ENCODE results near the gene MAN1B1. TPM values are rescaled to one million over a fixed set of nuclear protein-coding genes. Genes with fewer than 3 reads are reported as not detected.

MAN1B1 gene
- total and polyA plus RNA-seq, 2 of the 4 experiments (the other 2 are of a cell fraction) = 28.7 to 55.1 TPM

DNA sequence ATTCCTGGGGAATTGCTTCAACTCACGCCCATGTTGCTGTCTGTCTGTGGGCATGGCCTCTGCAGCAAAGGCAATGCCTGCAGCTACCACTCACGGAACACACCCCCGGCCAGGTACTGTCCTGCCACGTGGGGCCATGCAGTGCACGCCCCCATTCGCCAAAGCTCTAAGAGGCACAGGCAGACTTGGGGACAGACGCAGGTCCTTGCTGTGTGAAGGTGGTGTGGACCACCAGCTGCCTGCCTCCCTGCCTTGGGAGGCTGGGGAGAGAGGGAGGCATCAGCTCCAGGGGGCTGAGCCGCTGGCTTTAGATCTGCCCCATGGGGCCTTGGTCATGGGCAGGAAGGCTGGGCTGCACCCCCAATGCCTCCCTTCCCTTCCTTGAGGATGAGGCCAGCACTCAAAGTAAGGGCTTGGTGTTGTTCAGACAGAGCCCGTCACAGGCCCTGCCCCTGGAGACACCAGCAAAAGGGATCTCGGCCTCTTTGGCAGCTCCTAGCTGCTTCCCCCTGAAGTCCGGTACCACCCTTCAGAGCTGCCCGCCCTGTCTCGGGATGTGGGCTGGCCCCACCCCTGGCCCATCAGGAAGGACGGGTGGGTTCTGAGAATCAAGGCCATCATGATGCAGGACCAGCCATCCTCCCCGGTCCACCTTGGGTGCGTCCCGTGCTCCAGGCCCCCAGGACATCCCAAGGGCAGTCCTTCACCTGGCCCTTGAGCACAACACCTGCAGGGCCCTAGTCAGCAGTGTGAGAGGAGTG, 54.4 kb downstream of the MAN1B1 start:
- Histone ChIP-seq H3K23ac (ENCODE audit: low read depth, low read length) (no peak overlapping the region), H3K9me3 (ENCODE audit: control insufficient read depth, insufficient read depth, low read length) (no peaks in the 10 kb centered on the region), H3K79me1 (ENCODE audit: low read depth in 1 of 2, low read length in 2 of 2) (no peaks in the 10 kb centered on the region), H4K20me1 (ENCODE audit: insufficient read depth, low read length) (no peaks in the 10 kb centered on the region; the same call in 1 of the 2 replicates), H3K18ac (ENCODE audit: low read depth, low read length) (no peak overlapping the region), H3K36me3 (ENCODE audit: control insufficient read depth, insufficient read depth, low read length) (no peaks in the 10 kb centered on the region), H3K4me1 (ENCODE audit: control insufficient read depth, insufficient read depth, low read length) (no peaks in the 10 kb centered on the region; the same call in 1 of the 2 replicates), H2AK9ac (replicated peaks; ENCODE audit: low read depth, low read length, poor library complexity) (no peak overlapping the region), H3K27ac (ENCODE audit: insufficient read depth, low read length) (no peak overlapping the region), H2AK5ac (ENCODE audit: low read depth, low read length) (no peak overlapping the region), H3K4me2 (ENCODE audit: low read depth, low read length) (no peak overlapping the region), H3K9ac (ENCODE audit: low read depth, low read length) (no peak overlapping the region), H4K91ac (ENCODE audit: insufficient read depth, low read depth, low read length) (no peak overlapping the region), H2BK20ac (ENCODE audit: low read depth, low read length) (no peak overlapping the region), H2AFZ (replicated peaks; ENCODE audit: low read length, poor library complexity) (no peak overlapping the region), H3K14ac (replicated peaks; ENCODE audit: low read depth, low read length) (no peak overlapping the region), H4K8ac (ENCODE audit: low read depth in 2 of 2, low read length in 2 of 2) (no peak overlapping the region), H2BK15ac (ENCODE audit: low read depth, low read length) (no peak overlapping the region), H3K4ac (ENCODE audit: low read depth, low read length) (no peak overlapping the region), H3K27me3 (ENCODE audit: control insufficient read depth, insufficient read depth, low read length) (peaks cover 63% of the 10 kb centered on the region), H4K5ac (ENCODE audit: low read depth, low read length) (no peak overlapping the region), H2BK5ac (ENCODE audit: low read depth, low read length, poor library complexity, severe bottlenecking) (no peak overlapping the region), H3K9me1 (ENCODE audit: insufficient read depth, low read length) (peaks cover 4% of the 10 kb centered on the region; the same call in 1 of the 2 replicates), H2BK120ac (ENCODE audit: low read depth, low read length) (no peak overlapping the region), H3K56ac (ENCODE audit: extremely low read depth, insufficient read depth, low read length) (no peak overlapping the region), H3K4me3 (ENCODE audit: insufficient read depth, low read depth, low read length) (no peak overlapping the region)
- DNase-seq = no peak
- no peak for TF ChIP-seq POLR2A (IDR thresholded peaks at IDR 0.05; ENCODE audit: low read depth, low read length)
- TF ChIP-seq MAFK (IDR thresholded peaks at IDR 0.05; ENCODE audit: low read depth, low read length) = no peak
- TF ChIP-seq BHLHE40 (IDR thresholded peaks at IDR 0.05; ENCODE audit: low read depth, low read length) = no peak
- no peak for TF ChIP-seq SMC3 (IDR thresholded peaks at IDR 0.05; ENCODE audit: low read depth, low read length)
- no peak for TF ChIP-seq RFX5 (IDR thresholded peaks at IDR 0.05; ENCODE audit: low read depth, low read length)
- no peak for TF ChIP-seq MAZ (IDR thresholded peaks at IDR 0.05; ENCODE audit: borderline replicate concordance, low read depth, low read length)
- TF ChIP-seq CEBPB (IDR thresholded peaks at IDR 0.05; ENCODE audit: low read depth, low read length) = no peak
- TF ChIP-seq, protein P1, sequence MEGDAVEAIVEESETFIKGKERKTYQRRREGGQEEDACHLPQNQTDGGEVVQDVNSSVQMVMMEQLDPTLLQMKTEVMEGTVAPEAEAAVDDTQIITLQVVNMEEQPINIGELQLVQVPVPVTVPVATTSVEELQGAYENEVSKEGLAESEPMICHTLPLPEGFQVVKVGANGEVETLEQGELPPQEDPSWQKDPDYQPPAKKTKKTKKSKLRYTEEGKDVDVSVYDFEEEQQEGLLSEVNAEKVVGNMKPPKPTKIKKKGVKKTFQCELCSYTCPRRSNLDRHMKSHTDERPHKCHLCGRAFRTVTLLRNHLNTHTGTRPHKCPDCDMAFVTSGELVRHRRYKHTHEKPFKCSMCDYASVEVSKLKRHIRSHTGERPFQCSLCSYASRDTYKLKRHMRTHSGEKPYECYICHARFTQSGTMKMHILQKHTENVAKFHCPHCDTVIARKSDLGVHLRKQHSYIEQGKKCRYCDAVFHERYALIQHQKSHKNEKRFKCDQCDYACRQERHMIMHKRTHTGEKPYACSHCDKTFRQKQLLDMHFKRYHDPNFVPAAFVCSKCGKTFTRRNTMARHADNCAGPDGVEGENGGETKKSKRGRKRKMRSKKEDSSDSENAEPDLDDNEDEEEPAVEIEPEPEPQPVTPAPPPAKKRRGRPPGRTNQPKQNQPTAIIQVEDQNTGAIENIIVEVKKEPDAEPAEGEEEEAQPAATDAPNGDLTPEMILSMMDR (conservative IDR thresholded peaks at IDR 0.05; ENCODE audit: low read depth, low read length) = no peak
- TF ChIP-seq ELK1 (IDR thresholded peaks at IDR 0.05; ENCODE audit: borderline replicate concordance, low read depth, low read length) = no peak
- WGBS, 2 experiments (ENCODE audit: extremely low coverage in 2 of 2, insufficient read length in 1 of 2) = 63% methylated on average over 5 of the region's 17 CpGs; no CpG with 5 or more reads in 1 of the 2 experiments
- CTCF ChIA-PET = no interaction called here
- intact Hi-C loops (cut with micrococcal nuclease) = no loop called here
- BruUV-seq (replicated peaks) = no TSS peak
- in situ Hi-C loops (cut with MboI; ENCODE audit: low sequenced_read_pairs) = no loop called here
- POLR2A ChIA-PET (ENCODE audit: unreplicated experiment) = no interaction called here
- no peak for ATAC-seq (ENCODE audit: low read depth)
- dilution Hi-C loops (cut with HindIII; ENCODE audit: low sequenced_read_pairs, unreplicated experiment) = no loop called here
